IMR-90 (cell line): ENCODE data around the gene NCOA5. TPM values are rescaled to one million over a fixed set of nuclear protein-coding genes. Genes with fewer than 3 reads are reported as not detected.

ENCODE experiments used
- ATAC-seq: fragments of 200-7000 bp; cut with Tn5 transposase; 2 replicates; pipeline ENCODE4 v1.9.1; 2020; ENCODE audit warnings: low read depth, mild to moderate bottlenecking, moderate library complexity
- BruUV-seq: library from RNA; stranded (reverse); fragments of 400-500 nt; replicated peaks from 2 replicates; lab custom pipeline; 2021; lab: Mats Ljungman, UMichigan
- CTCF ChIA-PET: fragments of 300-600 bp; formaldehyde crosslinking; extraction: SDS; loops from one replicate; lab custom pipeline; 2021; ENCODE audit warnings: antibody characterized with exemption; lab: Yijun Ruan, JAX
- POLR2A ChIA-PET: fragments of 300-600 bp; sonication (Branson Sonifier 250); formaldehyde crosslinking; loops from one replicate; lab custom pipeline; 2022; ENCODE audit warnings: antibody characterized with exemption; ENCODE audit not compliant: unreplicated experiment; lab: Charles Lee
- DNase-seq: peaks from one replicate; pipeline ENCODE4 v3.0.0; 2013
- H2AFZ ChIP-seq: replicated peaks from 2 replicates; pipeline ENCODE3; 2013; ENCODE audit warnings: low read length, mild to moderate bottlenecking; ENCODE audit not compliant: poor library complexity
- H2AK5ac ChIP-seq: 2 replicates; pipeline ENCODE4 v1.6.1; 2013; ENCODE audit warnings: low read depth, low read length, inconsistent platforms
- H2AK9ac ChIP-seq: replicated peaks from 2 replicates; pipeline ENCODE3; 2013; ENCODE audit warnings: mild to moderate bottlenecking, low read depth, low read length, moderate library complexity; ENCODE audit not compliant: poor library complexity
- H2BK120ac ChIP-seq: 2 replicates; pipeline ENCODE4 v1.6.1; 2013; ENCODE audit warnings: low read depth, low read length, inconsistent platforms
- H2BK15ac ChIP-seq: 3 replicates; pipeline ENCODE4 v1.6.1; 2013; ENCODE audit warnings: low read depth, low read length, inconsistent platforms
- H2BK20ac ChIP-seq: 2 replicates; pipeline ENCODE4 v1.6.1; 2013; ENCODE audit warnings: low read depth, mild to moderate bottlenecking, inconsistent platforms, low read length, moderate library complexity
- H2BK5ac ChIP-seq: 2 replicates; pipeline ENCODE4 v1.6.1; 2013; ENCODE audit warnings: mild to moderate bottlenecking, low read depth, low read length, inconsistent platforms; ENCODE audit not compliant: poor library complexity, severe bottlenecking
- H3K14ac ChIP-seq: replicated peaks from 2 replicates; pipeline ENCODE4 v1.6.1; 2013; ENCODE audit warnings: low read depth, low read length, inconsistent platforms
- H3K18ac ChIP-seq: 2 replicates; pipeline ENCODE4 v1.6.1; 2013; ENCODE audit warnings: low read depth, low read length, control low read depth
- H3K23ac ChIP-seq: 2 replicates; pipeline ENCODE4 v1.6.1; 2013; ENCODE audit warnings: low read depth, low read length, inconsistent platforms
- H3K27ac ChIP-seq: 2 replicates; pipeline ENCODE4 v1.5.1; 2013; ENCODE audit warnings: mild to moderate bottlenecking, control low read depth, low read length; ENCODE audit not compliant: insufficient read depth
- H3K27me3 ChIP-seq: 2 replicates; pipeline ENCODE4 v1.6.1; 2013; ENCODE audit warnings: low read length; ENCODE audit not compliant: control insufficient read depth, insufficient read depth
- H3K36me3 ChIP-seq: 2 replicates; pipeline ENCODE4 v1.6.1; 2013; ENCODE audit warnings: low read length, mixed read lengths; ENCODE audit not compliant: control insufficient read depth, insufficient read depth
- H3K4ac ChIP-seq: 2 replicates; pipeline ENCODE4 v1.6.1; 2013; ENCODE audit warnings: low read depth, low read length, inconsistent platforms
- H3K4me1 ChIP-seq: 2 replicates; pipeline ENCODE4 v1.6.1; 2013; ENCODE audit warnings: low read length, mixed read lengths; ENCODE audit not compliant: control insufficient read depth, insufficient read depth
- H3K4me2 ChIP-seq: 2 replicates; pipeline ENCODE4 v1.6.1; 2013; ENCODE audit warnings: low read depth, mild to moderate bottlenecking, control low read depth, low read length, moderate library complexity
- H3K4me3 ChIP-seq: 2 replicates; pipeline ENCODE4 v1.5.1; 2013; ENCODE audit warnings: low read depth, mild to moderate bottlenecking, control low read depth, low read length, moderate library complexity; ENCODE audit not compliant: insufficient read depth
- H3K56ac ChIP-seq: 2 replicates; pipeline ENCODE4 v1.6.1; 2013; ENCODE audit warnings: low read length, inconsistent platforms; ENCODE audit not compliant: insufficient read depth; ENCODE audit errors: extremely low read depth
- H3K79me1 ChIP-seq, 2 experiments: 2 replicates each; pipeline ENCODE4 v1.6.1; 2013; ENCODE audit warnings: low read length in 2 of 2, inconsistent platforms in 1 of 2, low read depth in 1 of 2
- H3K9ac ChIP-seq: 2 replicates; pipeline ENCODE4 v1.6.1; 2013; ENCODE audit warnings: low read depth, low read length, control low read depth
- H3K9me1 ChIP-seq: 2 replicates; pipeline ENCODE4 v1.6.1; 2013; ENCODE audit warnings: low read length, inconsistent platforms; ENCODE audit not compliant: insufficient read depth
- H3K9me3 ChIP-seq: 2 replicates; pipeline ENCODE4 v1.6.1; 2013; ENCODE audit warnings: low read length; ENCODE audit not compliant: control insufficient read depth, insufficient read depth
- H4K20me1 ChIP-seq: 2 replicates; pipeline ENCODE4 v1.6.1; 2013; ENCODE audit warnings: low read length, inconsistent platforms; ENCODE audit not compliant: insufficient read depth
- H4K5ac ChIP-seq: 2 replicates; pipeline ENCODE4 v1.6.1; 2013; ENCODE audit warnings: mild to moderate bottlenecking, low read depth, low read length, control low read depth
- H4K8ac ChIP-seq, 2 experiments: 2 replicates each; pipeline ENCODE4 v1.6.1; 2013; ENCODE audit warnings: low read depth in 2 of 2, low read length in 2 of 2, control low read depth in 1 of 2, inconsistent platforms in 1 of 2
- H4K91ac ChIP-seq: 2 replicates; pipeline ENCODE4 v1.6.1; 2013; ENCODE audit warnings: low read depth, low read length, inconsistent platforms; ENCODE audit not compliant: insufficient read depth
- BHLHE40 ChIP-seq: fragments of 150-350 bp; IDR thresholded peaks from 2 replicates; pipeline ENCODE4 v1.6.1; 2016; ENCODE audit warnings: mild to moderate bottlenecking, low read depth, low read length
- CEBPB ChIP-seq: IDR thresholded peaks from 2 replicates; pipeline ENCODE4 v1.6.1; 2012; ENCODE audit warnings: low read depth, low read length, improper control_type of control experiment
- CTCF ChIP-seq: conservative IDR thresholded peaks from 2 replicates; pipeline ENCODE4 v1.5.1; 2012; ENCODE audit warnings: mild to moderate bottlenecking, low read depth, low read length, improper control_type of control experiment
- FOS ChIP-seq: fragments of 150-350 bp; IDR thresholded peaks from 2 replicates; pipeline ENCODE4 v1.6.1; 2016; ENCODE audit warnings: low read depth, low read length
- MAFK ChIP-seq: IDR thresholded peaks from 2 replicates; pipeline ENCODE4 v1.6.1; 2012; ENCODE audit warnings: low read depth, low read length, improper control_type of control experiment
- POLR2A ChIP-seq: IDR thresholded peaks from 2 replicates; pipeline ENCODE4 v1.6.1; 2012; ENCODE audit warnings: mild to moderate bottlenecking, low read depth, low read length
- RAD21 ChIP-seq: IDR thresholded peaks from 2 replicates; pipeline ENCODE4 v1.6.1; 2012; ENCODE audit warnings: low read length, improper control_type of control experiment
- RCOR1 ChIP-seq: IDR thresholded peaks from 2 replicates; pipeline ENCODE4 v1.6.1; 2012; ENCODE audit warnings: mild to moderate bottlenecking, low read length, improper control_type of control experiment; ENCODE audit not compliant: insufficient replicate concordance
- USF2 ChIP-seq: fragments of 150-350 bp; IDR thresholded peaks from 2 replicates; pipeline ENCODE4 v1.6.1; 2017; ENCODE audit warnings: mild to moderate bottlenecking, antibody characterized with exemption, low read length, low read depth
- WGBS, 2 experiments: methylation state at CpG; one replicate each; pipeline versions ENCODE4 v1.1.5 to v1.1.7; 2013; ENCODE audit warnings: missing lambda C conversion rate in 2 of 2; ENCODE audit not compliant: insufficient read length in 1 of 2; ENCODE audit errors: extremely low coverage in 2 of 2; 5-methylcytosine and 5-hydroxymethylcytosine counted together
- dilution Hi-C: fragments of 300-500 bp; cut with HindIII; formaldehyde crosslinking; loops from one replicate; pipeline ENCODE4 v1.14.3; 2018; ENCODE audit warnings: low sequenced_read_pairs; ENCODE audit not compliant: unreplicated experiment
- in situ Hi-C: fragments of 300-500 bp; cut with MboI; formaldehyde crosslinking; loops from 3 replicates; pipeline ENCODE4 v1.14.3; 2019; ENCODE audit warnings: low sequenced_read_pairs, inconsistent platforms, mixed read lengths
- intact Hi-C: fragments of 100-400 bp; cut with micrococcal nuclease; formaldehyde crosslinking; loops from 2 replicates; pipeline ENCODE4 v1.10.0; 2022
- polyA plus RNA-seq, 3 experiments: library from polyadenylated mRNA; depleted of rRNA; stranded (reverse); fragments of >200 nt; gene quantifications; 2 replicates each; pipeline ENCODE4 v1.2.3, GENCODE V29; 2012; ENCODE audit warnings: low replicate concordance in 1 of 3
- total RNA-seq: library from RNA; depleted of rRNA; stranded (reverse); fragments of >200 nt; gene quantifications from 2 replicates; pipeline ENCODE4 v1.2.3, GENCODE V29; 2012

The NCOA5 gene
- total and polyA plus RNA-seq, 2 of the 4 experiments (the other 2 are of a cell fraction), result 17.4 to 20.6 TPM

- intact Hi-C loops, result loop anchor here (2.0 to 10.0 kb wide), 4 partner anchors 15 to 311 kb away; partner anchors contain the start of gene ZNF335
- Histone ChIP-seq H4K20me1 (peaks cover 73% of the 10 kb centered on the region), H3K9me3 (no peaks in the 10 kb centered on the region), H3K4ac (no peak overlapping the region), H2BK20ac (no peak overlapping the region), H3K9ac (no peak overlapping the region), H3K4me3 (no peak overlapping the region), H3K4me2 (peak overlapping the region; percentile 65), H4K8ac (no peak overlapping the region), H3K23ac (no peak overlapping the region), H4K91ac (no peak overlapping the region), H3K4me1 (peaks cover 7% of the 10 kb centered on the region), H3K18ac (no peak overlapping the region), H3K36me3 (no peaks in the 10 kb centered on the region), H3K14ac (no peak overlapping the region), H4K5ac (no peak overlapping the region), H2AFZ (no peak overlapping the region), H2BK15ac (no peak overlapping the region), H3K27me3 (no peaks in the 10 kb centered on the region), H2BK5ac (peak overlapping the region; percentile 42), H3K79me1 (peaks cover 17 to 55% of the 10 kb centered on the region in 2 experiments), H3K27ac (no peak overlapping the region), H2AK5ac (no peak overlapping the region), H3K56ac (no peak overlapping the region), H3K9me1 (peaks cover 10% of the 10 kb centered on the region; the same call in 1 of the 2 replicates), H2AK9ac (no peak overlapping the region), H2BK120ac (no peak overlapping the region)
- CTCF ChIA-PET, result no interaction called here
- no peak for ATAC-seq
- dilution Hi-C loops, result no loop called here
- 0 out of 2 replicates have a peak, but pooled peaks have one; percentile 9 for TF ChIP-seq BHLHE40
- no peak for TF ChIP-seq MAFK
- TF ChIP-seq FOS, result peak; percentile 42; the same call in 1 of the 2 replicates
- peak; percentile 90 for TF ChIP-seq CEBPB
- no peak for TF ChIP-seq CTCF
- TF ChIP-seq RCOR1, result peak; percentile 40
- TF ChIP-seq POLR2A, result no peak
- TF ChIP-seq RAD21, result no peak
- no peak for TF ChIP-seq USF2
- BruUV-seq, result no TSS peak
- no CpG with 5 or more reads among the region's 4 CpGs for WGBS, 2 experiments
- in situ Hi-C loops, result no loop called here
- POLR2A ChIA-PET, result no interaction called here
- peak; percentile 42 for DNase-seq
Observed at GRCh38 chr20:46085179-46085851, 4.4 kb downstream of the NCOA5 start.
